SK-N-SH treated with all-trans-retinoic acid at 6 μM for 48 hours (cell line): Measurements from ENCODE around the gene FAM3B.

Source experiments
- GLIS3 ChIP-seq: fragments of 250-450 bp; sonication (Bioruptor Pico); IDR thresholded peaks from 2 replicates; pipeline ENCODE4 v1.5.0; 2020; ENCODE audit warnings: mild to moderate bottlenecking, moderate library complexity
- PATZ1 ChIP-seq: fragments of 250-450 bp; sonication (Bioruptor Pico); IDR thresholded peaks from 2 replicates; pipeline ENCODE4 v1.8.0; 2020; ENCODE audit warnings: mild to moderate bottlenecking, moderate library complexity, borderline replicate concordance

GRCh38 chr21:41350436-41351155 lies 34.0 kb downstream of the FAM3B start:
- TF ChIP-seq GLIS3 (CRISPR knock-in tag) (no peak), PATZ1 (CRISPR knock-in tag) (no peak)
